HG03460 (cell line): ENCODE data around the gene PRKCZ.
"Not testable (repeated sequence)": the region's sequence is repeated elsewhere in the genome, so short reads cannot be mapped to it uniquely, and the experiment has no call there.

Experiments used
- ATAC-seq: cut with Tn5 transposase; IDR thresholded peaks from one replicate; pipeline ENCODE4 v1.9.1; 2021; ENCODE audit not compliant: unreplicated experiment

The PRKCZ gene

DNA sequence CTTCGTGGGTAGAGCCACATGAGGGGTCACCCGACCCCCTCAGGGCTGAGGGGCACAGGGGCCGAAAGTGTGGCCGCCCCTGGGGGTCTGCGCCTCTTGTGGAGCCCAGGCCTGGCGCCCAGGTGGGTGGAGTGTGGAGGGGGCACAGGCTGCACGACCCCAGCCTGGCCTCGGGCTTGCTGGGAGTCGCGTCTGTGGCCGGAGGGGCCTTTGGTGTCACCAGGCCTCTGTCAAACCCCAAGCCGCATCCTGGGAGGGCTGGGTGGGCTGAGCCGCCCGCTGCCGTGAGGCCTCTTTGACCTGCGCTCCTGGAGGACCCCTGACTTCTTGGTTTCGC, 83.6 kb downstream of the PRKCZ start:
- no peak for ATAC-seq

- no peak for ATAC-seq
Observed at GRCh38 chr1:2134266-2134620, 84.0 kb downstream of the PRKCZ start.

- ATAC-seq: no peak
Observed at GRCh38 chr1:2134621-2135307, 84.6 kb downstream of the PRKCZ start.

DNA sequence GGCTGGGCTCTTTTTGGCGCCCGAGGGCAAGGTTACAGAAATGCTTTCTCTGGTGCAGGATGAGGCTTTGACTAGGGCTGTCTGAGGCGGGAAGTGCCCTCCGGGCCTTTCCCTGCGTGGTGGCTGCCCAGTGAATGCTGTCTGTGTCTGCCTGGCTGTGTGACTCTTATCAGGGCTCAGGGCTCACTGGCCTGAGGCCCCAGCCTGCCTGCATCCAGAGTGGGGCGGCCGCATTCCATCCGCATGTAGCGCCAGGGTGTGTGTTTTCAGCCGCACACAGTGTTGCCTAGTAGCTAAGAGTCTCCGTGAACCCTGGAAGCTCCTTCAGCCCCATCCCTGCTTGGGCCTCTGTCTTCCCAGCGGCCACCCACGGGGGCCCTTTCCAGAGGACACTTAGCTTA, 85.2 kb downstream of the PRKCZ start:
- ATAC-seq: no peak

DNA sequence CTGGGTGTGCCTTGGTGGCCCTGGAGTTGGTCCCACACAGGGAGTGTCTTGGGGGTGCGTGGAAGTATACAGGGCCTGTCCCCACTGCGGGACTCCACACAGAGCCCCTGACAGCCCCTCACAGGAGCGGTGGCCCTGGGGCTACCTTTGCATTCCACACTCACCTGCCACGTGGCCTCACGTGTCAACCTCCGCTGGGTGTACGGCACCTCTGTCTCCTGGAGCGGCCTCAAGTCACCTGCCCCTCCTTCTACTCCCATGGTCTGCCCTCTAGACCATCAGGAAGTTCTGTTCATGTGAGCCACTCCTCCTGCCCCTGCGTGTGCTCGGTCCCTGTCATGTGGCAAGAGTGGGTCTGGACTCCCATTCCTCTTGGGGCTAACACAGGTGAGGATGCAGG, 85.7 kb downstream of the PRKCZ start:
- no peak for ATAC-seq

GRCh38 chr1:2136386-2137235, 86.4 kb downstream of the PRKCZ start:
- no peak for ATAC-seq

GRCh38 chr1:2137257-2138121, 87.3 kb downstream of the PRKCZ start:
- ATAC-seq: no peak

DNA sequence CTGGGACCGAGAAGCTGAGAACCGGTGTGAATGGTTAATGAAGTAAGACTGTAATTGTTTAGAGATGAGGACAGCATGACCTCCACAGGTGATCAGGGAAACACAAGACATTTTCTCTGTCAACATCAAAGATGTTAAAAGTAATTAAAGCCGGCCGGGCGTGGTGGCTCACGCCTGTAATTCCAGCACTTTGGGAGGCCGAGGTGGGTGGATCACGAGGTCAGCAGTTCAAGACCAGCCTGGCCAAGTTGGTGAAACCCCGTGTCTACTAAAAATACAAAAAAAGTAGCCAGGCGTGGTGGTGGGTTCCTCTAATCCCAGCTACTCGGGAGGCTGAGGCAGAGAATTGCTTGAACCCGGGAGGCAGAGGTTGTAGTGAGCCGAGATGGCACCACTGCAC, 88.9 kb downstream of the PRKCZ start:
- ATAC-seq: not testable (repeated sequence)

- ATAC-seq: no peak
Observed at GRCh38 chr1:2141025-2141424, 90.8 kb downstream of the PRKCZ start.

DNA sequence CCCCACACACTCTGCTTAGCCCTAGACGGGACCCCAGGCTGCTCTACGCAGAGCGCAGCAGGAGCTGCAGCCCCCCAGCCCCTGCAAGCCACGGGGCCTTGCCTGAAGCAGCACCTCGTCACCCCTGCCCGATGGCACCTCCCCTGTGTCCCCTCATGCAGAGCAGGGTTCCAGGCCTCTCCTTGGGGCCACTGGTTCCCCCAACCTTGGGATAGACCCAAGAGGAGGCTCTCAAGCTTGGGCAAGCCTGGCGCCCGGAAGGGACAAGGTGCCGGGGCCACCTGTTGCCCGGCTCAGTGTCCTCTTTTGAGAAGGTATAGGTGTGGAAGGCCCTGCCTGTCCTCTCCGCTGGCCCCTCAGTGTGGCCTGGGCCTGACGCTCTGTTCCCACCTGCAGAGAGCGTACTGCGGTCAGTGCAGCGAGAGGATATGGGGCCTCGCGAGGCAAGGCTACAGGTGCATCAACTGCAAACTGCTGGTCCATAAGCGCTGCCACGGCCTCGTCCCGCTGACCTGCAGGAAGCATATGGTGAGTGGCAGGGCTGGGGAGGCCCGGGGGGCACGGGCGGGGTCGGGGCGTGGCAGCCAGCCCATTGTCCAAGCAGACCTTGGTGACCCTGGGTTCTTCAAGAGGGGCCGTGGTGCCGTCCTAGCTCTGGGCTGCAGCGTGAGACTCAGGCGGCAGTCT, 93.7 kb downstream of the PRKCZ start:
- no peak for ATAC-seq

- ATAC-seq: no peak
Observed at GRCh38 chr1:2144501-2145090, 94.4 kb downstream of the PRKCZ start.

DNA sequence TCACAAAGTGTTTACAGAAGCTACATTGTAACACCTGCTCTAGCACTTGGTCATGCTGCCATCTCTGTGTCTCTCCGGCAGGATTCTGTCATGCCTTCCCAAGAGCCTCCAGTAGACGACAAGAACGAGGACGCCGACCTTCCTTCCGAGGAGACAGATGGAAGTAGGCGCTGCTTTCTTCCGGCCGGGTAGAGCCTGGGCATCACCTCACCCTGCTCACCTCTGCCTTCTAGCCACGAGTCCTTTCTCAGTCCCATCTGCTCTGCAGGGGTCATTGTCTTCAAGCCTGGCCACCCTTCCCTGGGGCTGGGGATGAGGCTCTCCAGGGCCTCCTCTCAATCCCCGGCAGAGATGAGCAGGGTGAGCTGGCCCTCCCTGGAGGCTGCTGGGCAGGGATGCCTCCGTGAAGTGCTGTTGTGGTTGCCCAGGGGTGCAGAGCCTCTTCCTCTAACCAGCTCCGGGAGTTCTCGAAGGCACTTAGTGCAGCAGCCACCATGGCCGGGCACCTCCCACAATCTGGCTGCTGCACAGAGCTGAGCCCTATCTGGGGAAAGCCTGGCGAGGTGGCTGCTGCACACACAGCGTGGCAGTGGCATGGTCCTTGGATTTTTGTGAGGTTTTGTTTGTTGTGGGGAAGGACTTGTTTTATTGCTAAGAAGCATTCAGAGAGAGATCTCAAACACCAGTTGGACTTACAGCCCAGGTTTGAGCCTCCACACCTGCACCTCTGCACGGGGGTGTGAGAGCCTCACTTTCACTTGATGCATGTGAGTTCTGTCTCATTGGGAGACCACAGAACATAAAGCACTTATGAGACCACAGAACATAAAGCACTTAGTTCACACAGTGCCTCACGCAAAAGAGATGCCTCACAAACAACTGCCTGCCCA, 96.0 kb downstream of the PRKCZ start:
- ATAC-seq: no peak

DNA sequence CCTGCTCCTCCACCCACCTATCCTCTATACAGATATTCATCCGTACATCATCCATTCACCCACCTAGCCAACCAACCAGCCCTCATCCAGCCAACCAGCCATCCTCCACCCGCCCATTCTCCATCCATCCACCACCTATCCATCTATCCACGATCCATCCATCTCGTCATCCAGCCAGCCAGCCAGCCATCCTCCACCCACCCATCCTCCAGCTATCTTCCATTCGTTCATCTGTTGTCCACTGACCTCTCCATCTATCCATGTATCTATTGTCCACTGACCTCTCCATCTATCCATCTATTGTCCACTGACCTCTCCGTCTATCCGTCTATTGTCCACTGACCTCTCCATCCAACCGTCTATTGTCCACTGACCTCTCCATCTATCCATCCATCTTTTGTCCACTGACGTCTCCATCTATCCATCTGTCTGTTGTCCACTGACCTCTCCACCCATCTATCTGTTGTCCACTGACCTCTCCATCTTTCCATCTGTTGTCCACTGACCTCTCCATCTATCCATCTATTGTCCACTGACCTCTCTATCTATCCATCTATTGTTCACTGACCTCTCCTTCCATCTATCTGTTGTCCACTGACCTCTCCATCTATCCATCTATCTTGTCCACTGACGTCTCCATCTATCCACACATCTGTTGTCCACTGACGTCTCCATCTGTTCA, 96.8 kb downstream of the PRKCZ start:
- no peak for ATAC-seq

GRCh38 chr1:2147869-2148268, 97.7 kb downstream of the PRKCZ start:
- ATAC-seq: not testable (repeated sequence)

DNA sequence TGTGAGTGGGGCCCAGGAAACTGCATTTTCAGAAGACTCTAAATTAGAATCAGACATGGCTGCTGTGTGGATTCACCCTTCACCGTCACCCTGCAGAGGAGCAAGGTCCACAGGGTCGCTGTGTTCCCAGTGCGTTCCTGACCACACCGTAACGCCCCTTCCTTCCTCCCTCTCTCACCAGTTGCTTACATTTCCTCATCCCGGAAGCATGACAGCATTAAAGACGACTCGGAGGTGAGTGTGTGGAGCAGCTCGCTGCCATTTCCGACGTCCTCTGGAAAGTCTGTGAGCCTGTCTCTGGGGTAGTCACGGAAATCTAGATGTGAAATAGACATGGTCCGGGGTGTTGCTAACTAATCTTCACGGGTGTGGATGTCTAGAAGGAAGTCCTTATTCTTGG, 98.5 kb downstream of the PRKCZ start:
- no peak for ATAC-seq

DNA sequence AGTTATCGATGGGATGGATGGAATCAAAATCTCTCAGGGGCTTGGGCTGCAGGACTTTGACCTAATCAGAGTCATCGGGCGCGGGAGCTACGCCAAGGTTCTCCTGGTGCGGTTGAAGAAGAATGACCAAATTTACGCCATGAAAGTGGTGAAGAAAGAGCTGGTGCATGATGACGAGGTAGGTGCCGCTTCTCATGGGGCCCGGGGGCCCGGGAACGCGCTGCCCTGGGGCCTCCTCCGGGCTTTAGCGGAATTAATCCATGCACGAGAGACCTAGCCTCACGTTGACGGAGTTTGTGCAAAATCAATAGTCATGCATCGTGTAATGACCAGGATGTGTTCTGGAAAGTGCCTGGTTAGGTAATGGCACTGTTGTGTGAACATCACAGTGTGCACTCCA, 100.6 kb downstream of the PRKCZ start:
- ATAC-seq: no peak

DNA sequence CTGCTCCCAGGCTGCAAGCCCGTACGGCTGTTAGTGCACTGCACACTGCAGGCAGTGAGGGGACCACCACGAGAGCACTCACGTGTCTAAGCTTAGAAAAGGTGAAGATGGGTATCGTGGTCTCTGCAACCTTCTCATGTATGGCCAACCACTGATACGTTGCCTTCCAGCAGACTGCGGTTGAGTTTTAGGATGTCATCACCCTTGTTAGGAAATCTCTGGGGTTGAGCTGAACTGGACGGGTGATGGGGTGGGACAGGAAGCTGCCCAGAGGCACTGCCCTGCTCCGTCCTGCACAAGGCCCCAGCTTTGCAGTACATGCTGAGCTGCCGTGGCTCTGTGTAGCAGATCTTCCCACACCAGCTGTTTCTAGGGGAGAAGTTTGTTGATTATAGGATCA, 101.0 kb downstream of the PRKCZ start:
- no peak for ATAC-seq

- no peak for ATAC-seq
Observed at GRCh38 chr1:2151911-2152310, 101.7 kb downstream of the PRKCZ start.

GRCh38 chr1:2152954-2153353, 102.7 kb downstream of the PRKCZ start:
- ATAC-seq: no peak
